Activated CD8-positive, alpha-beta memory T cell treated with anti-CD3 and anti-CD28 coated beads for 4 hours (primary cell): ENCODE data around the gene PLPP7.
"Not testable (repeated sequence)": the region's sequence is repeated elsewhere in the genome, so short reads cannot be mapped to it uniquely, and the experiment has no call there.

Source experiments
- DNase-seq, 2 donors: peaks; one replicate each; pipeline ENCODE4 v3.0.0-alpha.2; 2020; ENCODE audit warnings: low read depth in 2 of 2

The PLPP7 gene

GRCh38 chr9:131289301-131290035 is at the start of gene PLPP7:
Gene PLPP7 (plus strand): TSS chr9:131289723. CDS start chr9:131289998, 275 bp downstream.
- no peak for DNase-seq

GRCh38 chr9:131240047-131240921 is 49.2 kb upstream of the PLPP7 start:
- no peak for DNase-seq

- DNase-seq = not testable (repeated sequence)
Measured at GRCh38 chr9:131244331-131244730, 45.2 kb upstream of the PLPP7 start.

GRCh38 chr9:131246618-131247017 is 42.9 kb upstream of the PLPP7 start:
- no peak for DNase-seq

- no peak for DNase-seq
Measured at GRCh38 chr9:131252120-131252519, 37.4 kb upstream of the PLPP7 start.

- DNase-seq = no peak
Measured at GRCh38 chr9:131253891-131254491, 35.5 kb upstream of the PLPP7 start.

- DNase-seq = no peak
Measured at GRCh38 chr9:131254626-131255025, 34.9 kb upstream of the PLPP7 start.

GRCh38 chr9:131255676-131256197 is 33.8 kb upstream of the PLPP7 start:
- no peak for DNase-seq

GRCh38 chr9:131257266-131258025 is 32.1 kb upstream of the PLPP7 start:
- DNase-seq = no peak

- DNase-seq = no peak
Measured at GRCh38 chr9:131258186-131258585, 31.3 kb upstream of the PLPP7 start.

- no peak for DNase-seq
Measured at GRCh38 chr9:131258698-131259431, 30.7 kb upstream of the PLPP7 start.

- no peak for DNase-seq
Measured at GRCh38 chr9:131259432-131259898, 30.1 kb upstream of the PLPP7 start.

GRCh38 chr9:131259916-131260597 is 29.5 kb upstream of the PLPP7 start:
- DNase-seq = no peak

- DNase-seq = no peak
Measured at GRCh38 chr9:131260751-131261452, 28.6 kb upstream of the PLPP7 start.

- DNase-seq = no peak
Measured at GRCh38 chr9:131262327-131263032, 27.0 kb upstream of the PLPP7 start.

GRCh38 chr9:131263033-131263343 is 26.5 kb upstream of the PLPP7 start:
- not testable (repeated sequence) for DNase-seq

- no peak for DNase-seq
Measured at GRCh38 chr9:131263701-131264100, 25.8 kb upstream of the PLPP7 start.

GRCh38 chr9:131264231-131264630 is 25.3 kb upstream of the PLPP7 start:
- no peak for DNase-seq
